K562 (cell line): ENCODE data around the gene TBRG4. TPM values are rescaled to one million over a fixed set of nuclear protein-coding genes. Genes with fewer than 3 reads are reported as not detected.

Experiments used
- PCBP1 ChIP-seq: fragments of 200-400 bp; formaldehyde crosslinking; IDR thresholded peaks from 2 replicates; pipeline ENCODE4 v1.6.1; 2018; ENCODE audit warnings: mild to moderate bottlenecking, low read depth, low read length; ENCODE audit not compliant: poor library complexity, severe bottlenecking
- PHF20 ChIP-seq: fragments of 450-650 bp; IDR thresholded peaks from 2 replicates; pipeline ENCODE4 v1.6.1; 2018; ENCODE audit not compliant: partially characterized antibody
- ZNF263 ChIP-seq: sonication (generic); formaldehyde crosslinking; IDR thresholded peaks from 2 replicates; pipeline ENCODE4 v1.8.0; 2022; ENCODE audit warnings: mild to moderate bottlenecking, missing genetic modification reagents, borderline replicate concordance
- polyA plus RNA-seq, 8 experiments: library from polyadenylated mRNA; depleted of rRNA in 4 of 8; stranded (reverse) in 5 of 8; unstranded in 3 of 8; fragments of >200 nt; fragmentation: Nextera tagmentation in 2 of 8; fragmentation: Illumina TruSeq in 1 of 8; extraction: Ambion mirVana in 2 of 8; extraction: Trizol in 1 of 8; gene quantifications; 2 replicates each; pipeline versions ENCODE4 v1.2.1 to v1.2.3, GENCODE V29; 2011 to 2014; ENCODE audit warnings: inconsistent platforms in 1 of 8, missing spikeins in 1 of 8
- total RNA-seq, 7 experiments: library from RNA; depleted of rRNA in 6 of 7; stranded (reverse); fragments of >200 nt in 6 of 7; fragmentation: Illumina TruSeq in 2 of 7; extraction: Trizol in 2 of 7; gene quantifications; 2 replicates each; pipeline versions ENCODE4 v1.2.1 to v1.2.3, GENCODE V29; 2011 to 2021; ENCODE audit warnings: low replicate concordance in 1 of 7
- TF ChIP-seq, protein P1 (sequence below): sonication (generic); formaldehyde crosslinking; IDR thresholded peaks from 2 replicates; pipeline ENCODE4 v1.8.0; 2023; ENCODE audit warnings: missing genetic modification reagents, mild to moderate bottlenecking, borderline replicate concordance
- TF ChIP-seq, protein P2 (sequence below): fragments of 450-650 bp; IDR thresholded peaks from 2 replicates; pipeline ENCODE4 v1.6.1; 2017; ENCODE audit warnings: antibody characterized with exemption, mild to moderate bottlenecking
- TF ChIP-seq, protein P3 (sequence below): sonication (generic); formaldehyde crosslinking; IDR thresholded peaks from 2 replicates; pipeline ENCODE4 v1.8.1; 2022; ENCODE audit warnings: missing genetic modification reagents

The TBRG4 gene
- total and polyA plus RNA-seq, 9 of the 15 experiments (the other 6 are each of a cell fraction or from before 2014, with no cell fraction given): 11.2 to 322 (median 216) TPM

GRCh38 chr7:45052011-45052410, 59.5 kb downstream of the TBRG4 start (continued):
- TF ChIP-seq, protein P1, sequence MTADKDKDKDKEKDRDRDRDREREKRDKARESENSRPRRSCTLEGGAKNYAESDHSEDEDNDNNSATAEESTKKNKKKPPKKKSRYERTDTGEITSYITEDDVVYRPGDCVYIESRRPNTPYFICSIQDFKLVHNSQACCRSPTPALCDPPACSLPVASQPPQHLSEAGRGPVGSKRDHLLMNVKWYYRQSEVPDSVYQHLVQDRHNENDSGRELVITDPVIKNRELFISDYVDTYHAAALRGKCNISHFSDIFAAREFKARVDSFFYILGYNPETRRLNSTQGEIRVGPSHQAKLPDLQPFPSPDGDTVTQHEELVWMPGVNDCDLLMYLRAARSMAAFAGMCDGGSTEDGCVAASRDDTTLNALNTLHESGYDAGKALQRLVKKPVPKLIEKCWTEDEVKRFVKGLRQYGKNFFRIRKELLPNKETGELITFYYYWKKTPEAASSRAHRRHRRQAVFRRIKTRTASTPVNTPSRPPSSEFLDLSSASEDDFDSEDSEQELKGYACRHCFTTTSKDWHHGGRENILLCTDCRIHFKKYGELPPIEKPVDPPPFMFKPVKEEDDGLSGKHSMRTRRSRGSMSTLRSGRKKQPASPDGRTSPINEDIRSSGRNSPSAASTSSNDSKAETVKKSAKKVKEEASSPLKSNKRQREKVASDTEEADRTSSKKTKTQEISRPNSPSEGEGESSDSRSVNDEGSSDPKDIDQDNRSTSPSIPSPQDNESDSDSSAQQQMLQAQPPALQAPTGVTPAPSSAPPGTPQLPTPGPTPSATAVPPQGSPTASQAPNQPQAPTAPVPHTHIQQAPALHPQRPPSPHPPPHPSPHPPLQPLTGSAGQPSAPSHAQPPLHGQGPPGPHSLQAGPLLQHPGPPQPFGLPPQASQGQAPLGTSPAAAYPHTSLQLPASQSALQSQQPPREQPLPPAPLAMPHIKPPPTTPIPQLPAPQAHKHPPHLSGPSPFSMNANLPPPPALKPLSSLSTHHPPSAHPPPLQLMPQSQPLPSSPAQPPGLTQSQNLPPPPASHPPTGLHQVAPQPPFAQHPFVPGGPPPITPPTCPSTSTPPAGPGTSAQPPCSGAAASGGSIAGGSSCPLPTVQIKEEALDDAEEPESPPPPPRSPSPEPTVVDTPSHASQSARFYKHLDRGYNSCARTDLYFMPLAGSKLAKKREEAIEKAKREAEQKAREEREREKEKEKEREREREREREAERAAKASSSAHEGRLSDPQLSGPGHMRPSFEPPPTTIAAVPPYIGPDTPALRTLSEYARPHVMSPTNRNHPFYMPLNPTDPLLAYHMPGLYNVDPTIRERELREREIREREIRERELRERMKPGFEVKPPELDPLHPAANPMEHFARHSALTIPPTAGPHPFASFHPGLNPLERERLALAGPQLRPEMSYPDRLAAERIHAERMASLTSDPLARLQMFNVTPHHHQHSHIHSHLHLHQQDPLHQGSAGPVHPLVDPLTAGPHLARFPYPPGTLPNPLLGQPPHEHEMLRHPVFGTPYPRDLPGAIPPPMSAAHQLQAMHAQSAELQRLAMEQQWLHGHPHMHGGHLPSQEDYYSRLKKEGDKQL: no peak
- no peak for TF ChIP-seq ZNF263 (CRISPR knock-in tag)
- TF ChIP-seq, protein P2, sequence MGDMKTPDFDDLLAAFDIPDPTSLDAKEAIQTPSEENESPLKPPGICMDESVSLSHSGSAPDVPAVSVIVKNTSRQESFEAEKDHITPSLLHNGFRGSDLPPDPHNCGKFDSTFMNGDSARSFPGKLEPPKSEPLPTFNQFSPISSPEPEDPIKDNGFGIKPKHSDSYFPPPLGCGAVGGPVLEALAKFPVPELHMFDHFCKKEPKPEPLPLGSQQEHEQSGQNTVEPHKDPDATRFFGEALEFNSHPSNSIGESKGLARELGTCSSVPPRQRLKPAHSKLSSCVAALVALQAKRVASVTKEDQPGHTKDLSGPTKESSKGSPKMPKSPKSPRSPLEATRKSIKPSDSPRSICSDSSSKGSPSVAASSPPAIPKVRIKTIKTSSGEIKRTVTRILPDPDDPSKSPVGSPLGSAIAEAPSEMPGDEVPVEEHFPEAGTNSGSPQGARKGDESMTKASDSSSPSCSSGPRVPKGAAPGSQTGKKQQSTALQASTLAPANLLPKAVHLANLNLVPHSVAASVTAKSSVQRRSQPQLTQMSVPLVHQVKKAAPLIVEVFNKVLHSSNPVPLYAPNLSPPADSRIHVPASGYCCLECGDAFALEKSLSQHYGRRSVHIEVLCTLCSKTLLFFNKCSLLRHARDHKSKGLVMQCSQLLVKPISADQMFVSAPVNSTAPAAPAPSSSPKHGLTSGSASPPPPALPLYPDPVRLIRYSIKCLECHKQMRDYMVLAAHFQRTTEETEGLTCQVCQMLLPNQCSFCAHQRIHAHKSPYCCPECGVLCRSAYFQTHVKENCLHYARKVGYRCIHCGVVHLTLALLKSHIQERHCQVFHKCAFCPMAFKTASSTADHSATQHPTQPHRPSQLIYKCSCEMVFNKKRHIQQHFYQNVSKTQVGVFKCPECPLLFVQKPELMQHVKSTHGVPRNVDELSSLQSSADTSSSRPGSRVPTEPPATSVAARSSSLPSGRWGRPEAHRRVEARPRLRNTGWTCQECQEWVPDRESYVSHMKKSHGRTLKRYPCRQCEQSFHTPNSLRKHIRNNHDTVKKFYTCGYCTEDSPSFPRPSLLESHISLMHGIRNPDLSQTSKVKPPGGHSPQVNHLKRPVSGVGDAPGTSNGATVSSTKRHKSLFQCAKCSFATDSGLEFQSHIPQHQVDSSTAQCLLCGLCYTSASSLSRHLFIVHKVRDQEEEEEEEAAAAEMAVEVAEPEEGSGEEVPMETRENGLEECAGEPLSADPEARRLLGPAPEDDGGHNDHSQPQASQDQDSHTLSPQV: no peak
- TF ChIP-seq, protein P3, sequence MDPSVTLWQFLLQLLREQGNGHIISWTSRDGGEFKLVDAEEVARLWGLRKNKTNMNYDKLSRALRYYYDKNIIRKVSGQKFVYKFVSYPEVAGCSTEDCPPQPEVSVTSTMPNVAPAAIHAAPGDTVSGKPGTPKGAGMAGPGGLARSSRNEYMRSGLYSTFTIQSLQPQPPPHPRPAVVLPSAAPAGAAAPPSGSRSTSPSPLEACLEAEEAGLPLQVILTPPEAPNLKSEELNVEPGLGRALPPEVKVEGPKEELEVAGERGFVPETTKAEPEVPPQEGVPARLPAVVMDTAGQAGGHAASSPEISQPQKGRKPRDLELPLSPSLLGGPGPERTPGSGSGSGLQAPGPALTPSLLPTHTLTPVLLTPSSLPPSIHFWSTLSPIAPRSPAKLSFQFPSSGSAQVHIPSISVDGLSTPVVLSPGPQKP: no peak
- TF ChIP-seq PHF20: no peak
- TF ChIP-seq PCBP1: no peak
